Activated CD8-positive, alpha-beta memory T cell treated with anti-CD3 and anti-CD28 coated beads, Interleukin-2, amount 50 U/mL, for 48 hours (primary cell): Measurements from ENCODE around the gene E2F4.

ENCODE experiments used
- DNase-seq: peaks from one replicate; pipeline ENCODE4 v3.0.0-alpha.2; 2020

Gene E2F4

DNA sequence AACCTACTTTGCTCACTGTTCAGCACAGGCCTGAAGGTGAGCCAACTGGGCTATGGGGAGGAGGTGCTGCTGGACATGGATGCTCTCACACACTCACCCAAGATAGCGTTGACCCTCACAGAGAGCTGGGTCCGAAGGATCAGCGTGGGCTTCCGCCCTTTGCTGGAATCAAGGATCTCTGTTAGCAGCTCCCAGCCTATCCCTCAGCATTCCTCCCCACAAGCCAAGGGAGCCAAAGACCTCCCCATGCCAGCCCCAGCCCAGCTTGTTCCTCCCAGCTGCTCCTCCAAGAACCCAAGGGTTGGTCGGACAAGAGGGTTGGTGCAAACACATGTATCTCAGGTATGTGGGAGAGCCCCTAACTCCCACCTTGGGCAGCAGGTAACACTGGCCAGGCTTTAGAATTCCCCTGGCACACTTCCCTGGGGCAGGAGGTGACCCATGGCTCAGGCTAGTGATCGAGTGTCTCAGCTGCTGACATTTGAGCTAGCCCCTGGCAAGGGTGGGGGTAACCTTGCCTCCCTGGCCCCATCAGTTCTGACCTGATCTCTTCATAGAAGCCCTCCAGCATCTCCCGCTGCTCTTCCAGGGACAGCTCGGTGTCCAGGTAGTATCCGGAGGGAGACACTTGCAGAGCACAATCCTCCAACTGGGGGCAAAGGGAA, 47.0 kb downstream of the E2F4 start:
- DNase-seq = no peak

DNA sequence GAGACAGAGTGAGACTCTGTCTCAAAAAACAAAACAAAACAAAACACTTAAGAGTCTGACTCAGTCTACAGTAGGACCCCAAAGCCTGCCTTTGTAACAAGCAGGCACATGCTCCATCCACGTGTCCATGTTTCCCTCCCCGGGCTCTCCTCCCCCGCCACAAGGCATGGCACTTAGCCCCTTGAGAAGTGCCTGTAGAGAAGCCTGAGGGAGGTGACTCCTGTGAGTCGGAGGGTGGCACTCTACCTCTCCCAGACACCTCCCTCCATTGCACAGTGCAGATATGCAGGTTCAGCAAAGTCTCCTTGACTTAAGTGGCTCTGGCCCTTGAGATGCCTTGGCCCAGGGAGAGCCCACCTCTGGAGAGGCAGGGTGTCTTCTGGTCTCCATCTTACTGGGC, 48.6 kb downstream of the E2F4 start:
- no peak for DNase-seq

DNA sequence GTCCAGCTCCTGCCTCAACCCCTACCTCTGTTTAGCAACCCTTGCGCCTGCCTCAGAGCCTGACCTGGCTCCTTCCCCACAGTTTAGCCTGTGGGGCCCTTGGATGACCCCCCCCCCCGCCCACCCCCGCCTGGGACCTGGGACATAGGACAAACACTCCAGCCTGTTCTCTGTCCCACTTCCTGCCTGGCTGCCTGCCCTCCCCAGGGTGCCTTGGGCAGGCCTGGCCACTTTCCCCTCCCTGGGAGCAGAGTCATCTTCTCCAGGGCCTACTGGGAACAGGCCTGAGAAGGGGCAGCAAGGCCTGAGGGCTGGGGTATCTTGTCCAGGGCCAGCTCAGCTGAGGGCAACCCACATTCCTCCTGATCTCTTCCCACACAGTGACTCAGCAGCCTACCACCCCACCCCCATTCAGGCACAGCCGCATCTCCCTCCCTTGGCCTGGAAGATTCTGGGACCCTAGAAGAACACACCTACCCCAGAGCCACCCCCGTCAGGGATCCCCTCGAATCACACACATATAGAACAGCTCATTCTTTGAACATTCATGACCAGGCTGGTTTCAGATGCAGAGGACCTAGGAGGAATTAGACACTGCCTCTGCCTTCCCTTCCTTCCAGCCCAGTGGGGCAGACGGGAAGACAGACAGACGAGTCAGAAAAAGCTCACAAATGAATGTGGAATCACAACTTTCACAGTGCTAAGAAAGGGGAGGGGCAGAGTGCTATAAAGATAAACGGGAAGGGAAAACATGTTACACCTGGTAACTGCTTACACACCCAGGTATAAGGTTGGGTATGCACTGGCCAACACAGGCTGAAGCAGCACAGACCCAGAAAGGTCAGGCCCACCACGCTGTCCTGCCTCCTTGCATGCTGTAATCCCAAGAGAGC, 49.3 kb downstream of the E2F4 start:
- no peak for DNase-seq

DNA sequence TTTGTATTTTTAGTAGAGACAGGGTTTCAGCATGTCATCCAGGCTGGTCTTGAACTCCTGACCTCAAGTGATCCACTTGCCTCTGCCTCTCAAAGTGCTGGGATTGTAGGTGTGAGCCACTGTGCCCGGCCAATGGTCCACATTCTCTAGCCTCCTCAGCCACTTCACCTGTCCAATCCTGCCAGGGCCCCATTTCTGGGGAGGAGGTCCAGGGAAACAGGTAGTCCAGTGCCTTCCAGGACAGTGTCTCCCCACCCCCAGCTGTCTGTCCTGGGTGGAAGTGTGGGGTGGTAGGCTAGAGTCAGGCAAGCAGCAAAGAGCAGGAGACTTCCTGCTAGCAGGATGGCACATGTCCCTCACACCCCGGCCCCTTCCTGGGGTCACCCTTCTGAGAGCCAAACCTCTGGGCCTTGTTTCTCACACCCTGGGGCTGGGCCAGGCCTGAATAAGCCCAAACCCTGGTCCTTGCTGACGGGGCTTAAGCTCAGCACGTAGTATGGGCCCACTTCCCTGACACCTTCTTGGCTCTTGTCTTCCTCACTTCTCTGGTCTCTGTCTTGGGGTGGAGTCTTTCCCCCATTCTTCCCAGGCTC, 50.3 kb downstream of the E2F4 start:
- DNase-seq = no peak

DNA sequence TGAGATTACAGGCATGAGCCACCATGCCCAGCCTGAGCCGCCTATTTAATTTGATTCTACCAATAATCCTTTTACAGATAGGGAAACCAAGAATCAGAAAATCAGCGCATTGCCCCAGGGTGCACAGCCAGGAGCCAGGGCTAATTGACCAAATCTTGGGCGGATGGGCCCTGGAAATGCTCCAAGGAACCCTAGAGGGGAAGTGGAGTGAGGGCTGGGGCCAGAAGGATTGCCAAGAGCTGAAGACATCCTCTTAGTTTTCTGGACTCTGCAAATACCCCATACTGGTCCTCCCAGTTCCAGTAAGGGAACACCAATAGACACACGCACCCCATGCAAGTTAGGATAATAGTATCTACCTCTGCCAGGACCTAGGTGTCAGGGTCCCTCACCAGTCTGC, 51.5 kb downstream of the E2F4 start:
- DNase-seq = no peak

DNA sequence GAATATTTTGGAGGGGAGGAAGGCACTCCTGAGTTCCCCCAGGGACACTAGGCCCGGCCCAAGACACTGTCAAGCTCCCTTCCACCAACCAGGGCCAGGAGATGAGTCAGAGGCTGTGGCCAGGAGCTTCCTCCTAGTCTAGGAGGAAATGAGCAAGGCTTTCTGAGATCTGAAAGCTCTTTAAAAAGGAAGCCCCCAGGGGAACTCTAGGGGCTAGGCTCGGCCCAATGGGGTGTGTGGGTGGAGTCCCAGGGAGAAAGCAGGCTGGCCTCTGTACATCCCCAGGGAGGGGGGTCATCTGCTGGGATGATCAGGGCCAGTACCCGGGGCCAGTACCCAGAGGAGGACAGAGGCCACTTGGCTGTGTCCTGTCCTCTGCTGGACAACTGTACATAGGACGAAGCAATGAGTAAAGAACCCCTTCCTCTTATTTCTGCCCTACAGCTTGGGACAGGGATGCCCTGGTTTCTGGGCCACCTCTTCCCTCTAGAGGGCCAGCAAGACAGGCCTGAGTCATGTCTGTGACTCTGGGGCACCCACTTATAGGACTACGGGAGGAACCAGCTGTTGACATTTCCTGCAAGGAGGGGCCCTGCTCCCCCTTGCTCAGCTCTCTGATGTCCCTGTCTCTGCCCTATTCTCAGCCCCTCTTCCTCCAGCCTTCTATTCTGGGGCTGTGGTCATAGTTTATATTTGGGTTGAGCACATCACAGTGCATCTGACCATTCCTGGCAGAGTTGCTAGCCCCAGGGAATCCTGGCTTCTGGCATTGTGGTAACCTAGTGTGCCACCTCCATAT, 52.6 kb downstream of the E2F4 start:
- DNase-seq = peak; percentile 83

DNA sequence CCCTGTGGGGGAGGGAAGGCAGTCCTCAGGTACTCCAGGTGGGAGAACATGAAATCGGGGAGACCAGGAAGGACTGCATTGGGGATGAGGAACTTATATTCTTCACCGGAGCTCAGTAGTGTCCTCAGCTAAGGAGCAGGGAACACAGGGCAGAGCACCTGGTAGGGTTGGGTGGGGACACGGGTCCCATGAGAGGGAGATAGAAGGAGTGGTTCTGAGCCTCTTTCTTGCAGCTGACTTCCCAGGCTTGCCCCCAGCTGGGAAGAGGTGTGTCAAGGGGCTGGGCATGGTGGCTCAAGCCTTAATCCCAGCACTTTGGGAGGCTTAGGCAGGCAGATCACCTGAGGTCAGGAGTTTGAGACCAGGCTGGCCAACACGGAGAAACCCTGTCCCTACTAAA, 53.2 kb downstream of the E2F4 start:
- no peak for DNase-seq

DNA sequence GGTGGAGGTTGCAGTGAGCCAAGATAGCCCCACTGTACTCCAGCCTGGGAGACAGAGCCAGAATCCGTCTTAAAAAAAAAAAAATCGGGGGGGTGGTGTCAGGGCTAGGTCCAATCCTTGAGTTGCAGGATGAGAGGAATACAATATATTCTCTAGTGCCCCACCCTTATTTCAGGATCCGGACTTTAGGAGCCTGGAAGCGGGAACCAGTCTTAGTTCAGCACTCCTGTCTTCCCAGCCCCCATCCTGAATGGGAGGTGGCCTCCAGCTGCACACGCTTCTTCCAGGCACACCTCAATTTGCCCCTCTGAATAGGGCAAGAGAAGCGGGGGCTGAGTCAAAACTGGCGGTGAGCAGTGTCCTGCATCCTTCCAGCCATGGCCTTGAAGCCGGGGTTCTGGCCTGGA, 53.7 kb downstream of the E2F4 start:
- no peak for DNase-seq

DNA sequence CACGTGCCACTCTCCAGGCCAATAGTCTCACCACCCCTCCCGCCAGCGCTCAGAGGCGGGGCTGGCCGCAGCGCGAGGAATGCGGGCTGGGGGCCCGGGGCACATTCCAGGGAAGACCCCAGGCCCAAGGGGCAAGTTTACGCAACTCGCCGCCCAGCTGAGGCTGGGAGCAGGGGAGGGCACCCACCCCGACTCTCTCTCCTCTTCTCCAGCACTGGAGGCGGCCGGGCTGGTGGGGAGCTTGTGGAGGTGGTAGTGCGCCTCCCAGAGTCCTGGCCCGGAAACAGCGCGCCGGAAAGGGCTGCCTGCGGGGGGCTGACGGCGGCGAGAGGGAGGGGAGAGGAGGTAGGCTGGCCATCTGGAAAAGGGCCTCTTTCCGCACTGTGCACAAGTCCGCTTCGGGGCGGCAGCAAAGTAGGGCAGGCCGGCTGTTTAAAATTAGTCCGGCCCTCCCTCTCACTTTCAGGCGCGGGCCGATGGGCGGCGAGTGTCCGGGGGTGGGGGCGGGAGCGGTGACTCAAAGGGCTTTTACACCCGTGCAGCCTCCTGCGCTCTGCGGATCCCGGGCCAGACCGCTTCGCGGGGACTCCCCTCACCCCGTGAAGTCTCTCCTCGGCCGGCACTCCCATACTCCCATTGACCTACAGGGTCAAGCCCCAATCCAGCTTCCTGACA, 54.3 kb downstream of the E2F4 start:
- peak; percentile 86 for DNase-seq

DNA sequence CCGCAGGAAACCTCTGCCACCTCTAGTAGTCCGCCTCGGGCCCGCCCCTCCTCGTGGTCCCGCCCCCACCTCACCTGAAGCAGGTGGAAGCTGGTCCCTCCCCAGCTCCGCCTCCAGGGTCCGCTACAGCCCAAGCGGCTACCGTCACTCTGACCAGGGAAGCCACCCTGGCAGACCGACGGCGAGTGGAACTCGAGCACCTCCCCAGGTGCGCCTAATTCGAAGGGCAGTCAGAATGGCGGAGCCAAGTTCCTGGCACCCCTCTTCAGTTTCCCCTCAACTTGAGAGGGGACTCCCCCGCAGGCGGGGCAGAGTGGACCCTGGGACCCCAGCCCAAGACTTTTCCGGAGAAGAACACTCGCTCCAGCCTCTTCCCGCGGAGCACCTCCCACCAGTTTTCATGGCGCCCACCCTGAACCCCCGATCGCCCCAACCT, 54.8 kb downstream of the E2F4 start:
- no peak for DNase-seq

DNA sequence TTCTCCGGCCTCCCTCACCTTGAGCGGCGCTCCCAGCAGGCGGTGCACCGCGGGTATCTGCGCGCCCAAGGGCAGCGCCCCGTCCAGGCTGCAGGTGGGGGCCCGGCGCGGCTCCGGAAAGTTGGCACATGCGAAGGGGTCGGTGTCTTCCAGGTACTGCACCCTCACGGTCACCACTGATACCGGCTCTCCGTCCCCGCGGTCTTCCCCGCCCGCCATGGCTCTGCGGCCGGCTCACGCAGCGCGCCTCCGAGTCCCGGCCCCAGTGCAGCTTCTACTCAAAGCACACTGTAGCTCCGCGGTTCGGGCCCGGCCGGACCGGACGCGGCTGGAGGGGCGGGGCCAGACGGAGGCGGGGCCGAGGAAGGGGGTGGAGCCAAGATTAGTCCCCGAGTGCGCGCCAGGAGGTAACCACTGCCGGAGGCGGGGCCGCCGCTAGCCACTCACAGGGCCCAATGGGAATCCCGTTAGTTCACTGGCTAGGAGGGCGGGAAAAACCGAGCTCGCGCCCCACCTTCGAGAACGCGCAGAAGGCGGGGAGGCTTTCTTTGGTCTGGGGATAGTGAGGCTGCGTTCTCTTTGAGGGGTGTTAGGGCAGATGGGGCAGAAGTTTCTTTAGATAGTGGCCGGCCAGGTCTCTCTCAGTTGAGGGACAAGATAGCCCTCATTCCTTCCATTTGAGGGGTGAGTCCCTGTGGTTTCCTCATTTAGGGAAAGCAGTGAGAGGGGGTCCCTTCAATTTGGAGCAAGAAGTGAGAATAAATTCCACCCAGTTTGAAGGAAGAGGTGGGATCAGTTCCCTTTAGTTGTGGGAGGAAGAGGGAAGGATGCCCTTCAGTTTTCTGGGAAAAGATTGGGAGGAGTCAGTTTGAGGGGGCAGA, 55.5 kb downstream of the E2F4 start, which contains the start of gene FHOD1:
Gene FHOD1, minus strand, starts transcription at position 290 of the 881 bp plus-strand sequence. Its CDS starts 71 bp downstream, at position 219.
- DNase-seq = peak; percentile 100

DNA sequence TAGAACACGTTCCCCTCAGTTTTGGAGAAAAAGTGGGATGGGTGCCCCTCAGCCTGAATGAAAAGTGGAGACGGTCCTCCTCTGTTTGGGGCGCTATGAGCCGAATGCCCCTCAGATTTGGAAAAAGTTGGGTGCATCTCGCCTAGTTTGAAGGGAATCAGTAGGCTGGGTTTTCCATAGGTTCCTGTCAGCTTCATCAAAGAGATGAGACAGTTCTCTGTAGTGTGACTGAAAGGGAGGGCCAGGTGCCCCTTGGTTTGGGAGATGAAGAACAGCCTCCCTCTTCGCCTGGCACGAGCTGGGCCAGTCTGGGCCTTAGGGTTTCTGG, 56.1 kb downstream of the E2F4 start:
- DNase-seq = no peak
